HEK293 (cell line): ENCODE data around the gene SLC17A9.

Experiments
- CTCF ChIA-PET: fragments of 350-600 bp; formaldehyde crosslinking; extraction: SDS; loops from one replicate; lab custom pipeline; 2021; ENCODE audit warnings: antibody characterized with exemption; lab: Yijun Ruan, JAX
- POLR2A ChIA-PET: fragments of 300-600 bp; formaldehyde crosslinking; extraction: SDS; loops from one replicate; lab custom pipeline; 2020; ENCODE audit warnings: antibody characterized with exemption, inconsistent platforms; lab: Yijun Ruan, JAX
- H3K27ac ChIP-seq: fragments of 200-500 bp; sonication (Bioruptor generic); 2 replicates; pipeline ENCODE4 v1.5.1; 2014; ENCODE audit warnings: low read depth, low read length, control low read depth, inconsistent platforms; ENCODE audit errors: extremely low read depth
- H3K36me3 ChIP-seq, 2 experiments: fragments of 200-500 bp in 1 of 2; sonication (Bioruptor generic) in 1 of 2; 1 replicate in 1 of 2; 2 replicates in 1 of 2; pipeline ENCODE4 v1.5.1; 2014 to 2017; ENCODE audit warnings: inconsistent platforms in 2 of 2, low read length in 2 of 2; ENCODE audit not compliant: control insufficient read depth in 2 of 2, insufficient read depth in 1 of 2
- H3K4me1 ChIP-seq: fragments of 200-500 bp; sonication (Bioruptor generic); 2 replicates; pipeline ENCODE4 v1.5.1; 2014; ENCODE audit warnings: mild to moderate bottlenecking, low read length, inconsistent platforms; ENCODE audit not compliant: control insufficient read depth, insufficient read depth
- H3K4me3 ChIP-seq: 2 replicates; pipeline ENCODE4 v1.5.1; 2011; ENCODE audit warnings: low read depth, mild to moderate bottlenecking, control low read depth, low read length, moderate library complexity
- H3K9me3 ChIP-seq: fragments of 200-500 bp; sonication (Bioruptor generic); 2 replicates; pipeline ENCODE4 v1.5.1; 2014; ENCODE audit warnings: low read depth, low read length, inconsistent platforms; ENCODE audit not compliant: control insufficient read depth, insufficient read depth
- BCL11B ChIP-seq: fragments of 450-650 bp; formaldehyde crosslinking; IDR thresholded peaks from 2 replicates; pipeline ENCODE4 v1.5.1; 2016; ENCODE audit warnings: low read depth, missing biosample characterization, missing genetic modification characterization
- ELK4 ChIP-seq: IDR thresholded peaks from 2 replicates; pipeline ENCODE4 v1.6.1; 2011; ENCODE audit warnings: mild to moderate bottlenecking, low read depth, low read length, borderline replicate concordance
- GLIS1 ChIP-seq: fragments of 450-650 bp; formaldehyde crosslinking; IDR thresholded peaks from 2 replicates; pipeline ENCODE4 v1.5.1; 2016; ENCODE audit warnings: missing biosample characterization, missing genetic modification characterization
- HOXC10 ChIP-seq: sonication (generic); formaldehyde crosslinking; IDR thresholded peaks from 2 replicates; pipeline ENCODE4 v1.8.1; 2023; ENCODE audit warnings: mild to moderate bottlenecking, missing genetic modification reagents
- HOXD13 ChIP-seq: sonication (generic); formaldehyde crosslinking; IDR thresholded peaks from 2 replicates; pipeline ENCODE4 v1.8.0; 2022; ENCODE audit warnings: missing genetic modification reagents, borderline replicate concordance
- PATZ1 ChIP-seq: fragments of 450-650 bp; formaldehyde crosslinking; IDR thresholded peaks from 2 replicates; pipeline ENCODE4 v1.5.1; 2016; ENCODE audit warnings: missing biosample characterization, missing genetic modification characterization
- PRDM1 ChIP-seq: fragments of 450-650 bp; formaldehyde crosslinking; IDR thresholded peaks from 2 replicates; pipeline ENCODE4; 2016; ENCODE audit warnings: missing biosample characterization, missing genetic modification characterization
- SP2 ChIP-seq: fragments of 450-650 bp; formaldehyde crosslinking; IDR thresholded peaks from 2 replicates; pipeline ENCODE4 v1.5.1; 2016; ENCODE audit warnings: missing biosample characterization, missing genetic modification characterization
- ZBTB20 ChIP-seq: fragments of 450-650 bp; formaldehyde crosslinking; IDR thresholded peaks from 2 replicates; pipeline ENCODE4 v1.5.1; 2016; ENCODE audit warnings: missing biosample characterization, missing genetic modification characterization
- ZFHX2 ChIP-seq: fragments of 450-650 bp; formaldehyde crosslinking; conservative IDR thresholded peaks from 2 replicates; pipeline ENCODE4 v1.5.1; 2016; ENCODE audit warnings: missing biosample characterization, missing genetic modification characterization
- ZNF112 ChIP-seq: fragments of 450-650 bp; formaldehyde crosslinking; IDR thresholded peaks from 2 replicates; pipeline ENCODE4 v1.5.0; 2017; ENCODE audit warnings: missing biosample characterization, missing genetic modification characterization
- ZNF19 ChIP-seq: fragments of 450-650 bp; formaldehyde crosslinking; IDR thresholded peaks from 2 replicates; pipeline ENCODE4; 2016; ENCODE audit warnings: missing biosample characterization, missing genetic modification characterization, low read depth
- ZNF202 ChIP-seq: fragments of 450-650 bp; formaldehyde crosslinking; IDR thresholded peaks from 2 replicates; pipeline ENCODE4 v1.5.1; 2016; ENCODE audit warnings: missing biosample characterization, missing genetic modification characterization, borderline replicate concordance
- ZNF24 ChIP-seq: fragments of 450-650 bp; formaldehyde crosslinking; IDR thresholded peaks from 2 replicates; pipeline ENCODE4 v1.5.1; 2016; ENCODE audit warnings: missing biosample characterization, missing genetic modification characterization
- ZNF280D ChIP-seq: fragments of 450-650 bp; formaldehyde crosslinking; IDR thresholded peaks from 2 replicates; pipeline ENCODE4 v1.5.1; 2016; ENCODE audit warnings: missing biosample characterization, missing genetic modification characterization
- ZNF449 ChIP-seq: fragments of 450-650 bp; formaldehyde crosslinking; IDR thresholded peaks from 2 replicates; pipeline ENCODE4 v1.5.1; 2017; ENCODE audit warnings: missing biosample characterization, mild to moderate bottlenecking, missing genetic modification characterization, moderate library complexity
- ZNF488 ChIP-seq: fragments of 450-650 bp; formaldehyde crosslinking; IDR thresholded peaks from 2 replicates; pipeline ENCODE4 v1.5.1; 2016; ENCODE audit warnings: missing biosample characterization, missing genetic modification characterization
- ZNF549 ChIP-seq: fragments of 450-650 bp; IDR thresholded peaks from 2 replicates; pipeline ENCODE4 v1.5.1; 2018; ENCODE audit warnings: missing biosample characterization, missing genetic modification characterization, mild to moderate bottlenecking, inconsistent platforms, moderate library complexity
- ZNF645 ChIP-seq: fragments of 450-650 bp; formaldehyde crosslinking; IDR thresholded peaks from 2 replicates; pipeline ENCODE4; 2016; ENCODE audit warnings: missing biosample characterization, missing genetic modification characterization
- ZSCAN18 ChIP-seq: fragments of 450-650 bp; formaldehyde crosslinking; IDR thresholded peaks from 2 replicates; pipeline ENCODE4 v1.5.1; 2016; ENCODE audit warnings: missing biosample characterization, missing genetic modification characterization

The SLC17A9 gene

GRCh38 chr20:63005862-63006539, 53.5 kb downstream of the SLC17A9 start:
- no peak for TF ChIP-seq ZNF449 (tag by site-specific recombination)
- no peak for TF ChIP-seq HOXC10 (CRISPR knock-in tag)
- no peak for TF ChIP-seq ZNF645 (tag by site-specific recombination)
- no peak for TF ChIP-seq ZNF24 (tag by site-specific recombination)
- no peak for TF ChIP-seq ZNF488 (tag by site-specific recombination)
- POLR2A ChIA-PET: no interaction called here

GRCh38 chr20:63006540-63007359, 54.2 kb downstream of the SLC17A9 start, which contains the start of gene BHLHE23:
Gene BHLHE23 (minus strand): TSS chr20:63006964. CDS start chr20:63006774, 190 bp downstream.
- no peaks in the 10 kb centered on the region for H3K4me1 ChIP-seq
- no peaks in the 10 kb centered on the region for H3K9me3 ChIP-seq
- H3K4me3 ChIP-seq: peak within 1 kb of the TSS; percentile 25
- ChIA-PET POLR2A (no interaction called here), CTCF (interaction anchor here (1.1 to 1.4 kb wide), 2 partner anchors 34 to 216 kb away, joined by 3 to 4 read pairs; no protein-coding TSS in a partner anchor)
- no peaks in the 10 kb centered on the region for H3K36me3 ChIP-seq
- H3K27ac ChIP-seq: no peak within 1 kb of the TSS
- TF ChIP-seq PRDM1 (tag by site-specific recombination) (no peak), HOXD13 (no peak), ZNF202 (tag by site-specific recombination) (no peak), ZFHX2 (peak; percentile 95), ZNF549 (no peak), SP2 (peak; percentile 85), ELK4 (no peak), ZNF112 (tag by site-specific recombination) (no peak), GLIS1 (tag by site-specific recombination) (peak; percentile 35; the same call in 1 of the 2 replicates), ZSCAN18 (tag by site-specific recombination) (no peak), ZNF280D (tag by site-specific recombination) (no peak), ZBTB20 (tag by site-specific recombination) (no peak), BCL11B (tag by site-specific recombination) (no peak), ZNF19 (tag by site-specific recombination) (no peak), PATZ1 (tag by site-specific recombination) (peak; percentile 40; the same call in 1 of the 2 replicates)

More at GRCh38 chr20:63005862-63006539, 53.5 kb downstream of the SLC17A9 start:
- H3K4me3 ChIP-seq: no peak overlapping the region
- H3K36me3 ChIP-seq: no peaks in the 10 kb centered on the region
- H3K9me3 ChIP-seq: no peaks in the 10 kb centered on the region
- no peaks in the 10 kb centered on the region for H3K4me1 ChIP-seq
- CTCF ChIA-PET: interaction anchor here (0.7 to 1.4 kb wide), 3 partner anchors 34 to 216 kb away, joined by 3 to 4 read pairs (median 3); no protein-coding TSS in a partner anchor
- H3K27ac ChIP-seq: no peak overlapping the region
